ENCODE results near the gene CYP46A1. TPM values are rescaled to one million over a fixed set of nuclear protein-coding genes. Genes with fewer than 3 reads are reported as not detected.
"Not testable (repeated sequence)": the region's sequence is repeated elsewhere in the genome, so short reads cannot be mapped to it uniquely, and the experiment has no call there.

The CYP46A1 gene
- total RNA-seq, 1 donor from 2014 or later = 2.3 TPM

- no peak for DNase-seq
Observed at GRCh38 chr14:99759546-99759925, 75.4 kb downstream of the CYP46A1 start.

- DNase-seq = no peak
Observed at GRCh38 chr14:99760817-99761216, 76.7 kb downstream of the CYP46A1 start.

- not testable (repeated sequence) for DNase-seq
Observed at GRCh38 chr14:99762911-99763310, 78.8 kb downstream of the CYP46A1 start.

- no peak for DNase-seq
Observed at GRCh38 chr14:99763527-99764221, 79.6 kb downstream of the CYP46A1 start.

- DNase-seq = no peak
Observed at GRCh38 chr14:99764222-99764706, 80.2 kb downstream of the CYP46A1 start.

- no peak for DNase-seq
Observed at GRCh38 chr14:99768381-99768780, 84.3 kb downstream of the CYP46A1 start.

GRCh38 chr14:99769123-99769522, 85.0 kb downstream of the CYP46A1 start:
- DNase-seq = no peak

- DNase-seq = no peak
Observed at GRCh38 chr14:99769799-99770198, 85.7 kb downstream of the CYP46A1 start.

GRCh38 chr14:99772371-99773283, 88.5 kb downstream of the CYP46A1 start:
- DNase-seq = no peak

- no peak for DNase-seq
Observed at GRCh38 chr14:99773521-99774497, 89.7 kb downstream of the CYP46A1 start.

GRCh38 chr14:99774556-99775307, 90.6 kb downstream of the CYP46A1 start:
- DNase-seq = peak; percentile 70

GRCh38 chr14:99775351-99775750, 91.3 kb downstream of the CYP46A1 start:
- no peak for DNase-seq

Other genes starting within 250 kb of the CYP46A1 start
- gene SETD3, start 203.4 kb upstream of the CYP46A1 start, total RNA-seq = 78.8 TPM
- gene CCNK, start 202.9 kb upstream of the CYP46A1 start, total RNA-seq = 22.6 TPM
- 9.7 TPM for gene CCDC85C, start 80.1 kb upstream of the CYP46A1 start, total RNA-seq
- gene HHIPL1, start 39.2 kb upstream of the CYP46A1 start, total RNA-seq = 6.4 TPM
- gene EML1, start 109.1 kb downstream of the CYP46A1 start, total RNA-seq = 137 TPM